Measurements from ENCODE around the gene CNRIP1.

DNA sequence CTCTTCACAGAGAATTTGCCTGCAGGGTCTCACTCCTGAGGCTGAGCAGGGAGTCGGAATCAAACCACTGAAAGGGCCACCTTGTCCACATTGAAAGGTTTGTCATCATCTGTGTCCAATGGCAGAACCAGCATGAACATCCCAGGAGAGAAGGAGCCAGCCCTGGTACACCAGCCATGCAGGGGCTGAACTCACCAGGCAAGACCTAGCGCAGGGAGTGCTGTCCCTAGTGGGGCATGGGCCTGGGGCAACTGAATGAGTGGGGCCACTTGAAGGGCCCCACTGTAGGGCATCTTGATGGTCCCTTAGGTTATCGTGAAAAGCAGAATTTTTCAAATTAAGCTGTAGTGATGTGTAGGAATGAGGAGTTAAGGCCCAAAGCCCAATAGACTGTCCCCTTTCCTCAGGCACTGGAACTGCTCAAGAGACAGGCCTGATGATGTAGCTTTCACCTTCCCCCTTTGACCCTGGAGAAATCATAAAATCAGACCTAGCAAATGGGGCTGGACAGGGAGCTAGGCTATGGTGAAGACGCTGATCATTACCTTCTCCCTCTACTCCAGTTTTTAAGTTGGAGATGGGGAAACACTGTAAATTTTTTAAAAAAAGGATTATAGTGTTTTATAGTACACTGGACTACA lies 37.0 kb upstream of the CNRIP1 start:
- TF ChIP-seq, protein P1, sequence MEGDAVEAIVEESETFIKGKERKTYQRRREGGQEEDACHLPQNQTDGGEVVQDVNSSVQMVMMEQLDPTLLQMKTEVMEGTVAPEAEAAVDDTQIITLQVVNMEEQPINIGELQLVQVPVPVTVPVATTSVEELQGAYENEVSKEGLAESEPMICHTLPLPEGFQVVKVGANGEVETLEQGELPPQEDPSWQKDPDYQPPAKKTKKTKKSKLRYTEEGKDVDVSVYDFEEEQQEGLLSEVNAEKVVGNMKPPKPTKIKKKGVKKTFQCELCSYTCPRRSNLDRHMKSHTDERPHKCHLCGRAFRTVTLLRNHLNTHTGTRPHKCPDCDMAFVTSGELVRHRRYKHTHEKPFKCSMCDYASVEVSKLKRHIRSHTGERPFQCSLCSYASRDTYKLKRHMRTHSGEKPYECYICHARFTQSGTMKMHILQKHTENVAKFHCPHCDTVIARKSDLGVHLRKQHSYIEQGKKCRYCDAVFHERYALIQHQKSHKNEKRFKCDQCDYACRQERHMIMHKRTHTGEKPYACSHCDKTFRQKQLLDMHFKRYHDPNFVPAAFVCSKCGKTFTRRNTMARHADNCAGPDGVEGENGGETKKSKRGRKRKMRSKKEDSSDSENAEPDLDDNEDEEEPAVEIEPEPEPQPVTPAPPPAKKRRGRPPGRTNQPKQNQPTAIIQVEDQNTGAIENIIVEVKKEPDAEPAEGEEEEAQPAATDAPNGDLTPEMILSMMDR (IDR thresholded peaks at IDR 0.05), result no peak
- TF ChIP-seq POLR2A (IDR thresholded peaks at IDR 0.05), result no peak
